Cardiac fibroblast (primary cell): Measurements from ENCODE around the gene ZMIZ2.

Experiments
- DNase-seq, 2 donors: peaks; one replicate each; pipeline versions ENCODE4 v3.0.0 to v3.0.0-alpha.2; 2010; ENCODE audit warnings: low read depth in 2 of 2
- H3K4me3 ChIP-seq, 2 donors: replicated peaks in 1 of 2; 1 replicate in 1 of 2; 2 replicates in 1 of 2; pipeline ENCODE4 v1.5.1; 2011; ENCODE audit warnings: low read depth in 2 of 2, low read length in 2 of 2, mild to moderate bottlenecking in 2 of 2, moderate library complexity in 1 of 2
- CTCF ChIP-seq: IDR thresholded peaks from one replicate; pipeline ENCODE4 v1.5.1; 2011; ENCODE audit warnings: low read depth, mild to moderate bottlenecking, low read length, inconsistent platforms

ZMIZ2 gene

GRCh38 chr7:44738876-44739665, 9.6 kb upstream of the ZMIZ2 start:
- no peak for DNase-seq
- H3K4me3 ChIP-seq, result no peak overlapping the region
- no peak for TF ChIP-seq CTCF

- no peak for TF ChIP-seq CTCF
- no peak for DNase-seq
- no peak overlapping the region for H3K4me3 ChIP-seq
These were observed 8.6 kb upstream of the ZMIZ2 start for GRCh38 chr7:44740055-44740454.

GRCh38 chr7:44743750-44744149, 4.9 kb upstream of the ZMIZ2 start:
- no peak for DNase-seq
- no peak overlapping the region for H3K4me3 ChIP-seq
- TF ChIP-seq CTCF, result no peak

GRCh38 chr7:44748948-44749731, 493 bp downstream of the ZMIZ2 start:
- H3K4me3 ChIP-seq, result peak overlapping the region; percentile 86 to 89
- TF ChIP-seq CTCF, result no peak
- no peak for DNase-seq

GRCh38 chr7:44749992-44750391, 1.3 kb downstream of the ZMIZ2 start:
- TF ChIP-seq CTCF, result no peak
- peak overlapping the region; percentile 86 to 89 for H3K4me3 ChIP-seq
- no peak for DNase-seq

GRCh38 chr7:44750424-44750823, 1.8 kb downstream of the ZMIZ2 start:
- TF ChIP-seq CTCF, result no peak
- no peak for DNase-seq
- H3K4me3 ChIP-seq, result peak overlapping the region in 1 of 2 donors; percentile 89
